Naive B cell (primary cell): Measurements from ENCODE around the gene RNF223. TPM values are rescaled to one million over a fixed set of nuclear protein-coding genes. Genes with fewer than 3 reads are reported as not detected.
"Not testable (repeated sequence)": the region's sequence is repeated elsewhere in the genome, so short reads cannot be mapped to it uniquely, and the experiment has no call there.

Experiments
- ATAC-seq, 2 donors: fragments of 150-1000 bp; cut with Tn5 transposase; 2 replicates each; pipeline ENCODE4 v1.10.0; 2021; ENCODE audit warnings: low read depth in 2 of 2, mild to moderate bottlenecking in 2 of 2, moderate library complexity in 2 of 2
- DNase-seq: peaks from one replicate; pipeline ENCODE4 v3.0.0; 2022
- H3K27ac Mint-ChIP-seq, 6 donors: one replicate each; pipeline ENCODE4 v1.8.0; 2020 to 2022; ENCODE audit warnings: mild to moderate bottlenecking in 6 of 6, mixed read lengths in 6 of 6, moderate library complexity in 5 of 6, inconsistent platforms in 2 of 6
- H3K27me3 Mint-ChIP-seq, 3 donors: one replicate each; pipeline ENCODE4 v1.8.0; 2021 to 2022; ENCODE audit warnings: mixed read lengths in 3 of 3, mild to moderate bottlenecking in 1 of 3
- H3K36me3 Mint-ChIP-seq, 2 donors: one replicate each; pipeline ENCODE4 v1.8.0; 2020 to 2022; ENCODE audit warnings: mixed read lengths in 2 of 2, inconsistent platforms in 1 of 2, mild to moderate bottlenecking in 1 of 2
- H3K4me1 Mint-ChIP-seq, 3 donors: one replicate each; pipeline ENCODE4 v1.8.0; 2020 to 2022; ENCODE audit warnings: mixed read lengths in 3 of 3, inconsistent platforms in 1 of 3, mild to moderate bottlenecking in 1 of 3, moderate library complexity in 1 of 3
- H3K4me3 Mint-ChIP-seq, 8 donors: one replicate each; pipeline ENCODE4 v1.8.0; 2020 to 2022; ENCODE audit warnings: mild to moderate bottlenecking in 8 of 8, mixed read lengths in 8 of 8, moderate library complexity in 8 of 8, inconsistent platforms in 2 of 8
- H3K9me3 Mint-ChIP-seq, 7 donors: one replicate each; pipeline ENCODE4 v1.8.0; 2020 to 2022; ENCODE audit warnings: mixed read lengths in 7 of 7, mild to moderate bottlenecking in 5 of 7, inconsistent platforms in 2 of 7, moderate library complexity in 1 of 7
- polyA plus RNA-seq, 6 donors: library from polyadenylated mRNA; unstranded; fragments of 300-500 nt; fragmentation: Illumina TruSeq; gene quantifications; one replicate each; pipeline ENCODE4 v1.2.3, GENCODE V29; 2021; ENCODE audit warnings: low read depth in 6 of 6

RNF223 gene
- polyA plus RNA-seq, 6 donors from 2014 or later: not detected

GRCh38 chr1:1034439-1034781 is 39.7 kb downstream of the RNF223 start:
- no peaks in the 10 kb centered on the region for H3K36me3 Mint-ChIP-seq
- peaks cover 27 to 43% (median 31%) of the 10 kb centered on the region in 3 donors for H3K4me1 Mint-ChIP-seq
- H3K27me3 Mint-ChIP-seq: peaks cover 4 to 53% (median 34%) of the 10 kb centered on the region in 3 donors
- ATAC-seq (no peak), DNase-seq (no peak)
- H3K9me3 Mint-ChIP-seq: no peaks in the 10 kb centered on the region
- H3K4me3 Mint-ChIP-seq: peak overlapping the region in 7 of 8 donors; percentile 56 to 80 (median 69)
- H3K27ac Mint-ChIP-seq: peak overlapping the region in 3 of 6 donors; percentile 37 to 72 (median 57)

- DNase-seq (no peak), ATAC-seq (peak in 1 of 2 donors; percentile 5)
- H3K27ac Mint-ChIP-seq: peak overlapping the region in 1 of 6 donors; percentile 57
- peaks cover 22 to 37% (median 26%) of the 10 kb centered on the region in 3 donors for H3K4me1 Mint-ChIP-seq
- no peaks in the 10 kb centered on the region for H3K36me3 Mint-ChIP-seq
- H3K4me3 Mint-ChIP-seq: peak overlapping the region in 5 of 8 donors; percentile 50 to 80 (median 68)
- no peaks in the 10 kb centered on the region for H3K9me3 Mint-ChIP-seq
- peaks cover 4 to 48% (median 28%) of the 10 kb centered on the region in 3 donors for H3K27me3 Mint-ChIP-seq
Observed at GRCh38 chr1:1033731-1034438, 40.2 kb downstream of the RNF223 start.

GRCh38 chr1:1033009-1033587 is 41.0 kb downstream of the RNF223 start:
- Mint-ChIP-seq H3K4me3 (peak overlapping the region; percentile 25 to 78 (median 76)), H3K9me3 (no peaks in the 10 kb centered on the region), H3K27ac (peak overlapping the region in 3 of 6 donors; percentile 49 to 91 (median 65)), H3K4me1 (peaks cover 14 to 29% (median 19%) of the 10 kb centered on the region in 3 donors), H3K36me3 (no peaks in the 10 kb centered on the region), H3K27me3 (peaks cover 4 to 40% (median 22%) of the 10 kb centered on the region in 3 donors)
- peak; percentile 91 for ATAC-seq
- peak; percentile 97 for DNase-seq

GRCh38 chr1:1032424-1032823 is 41.7 kb downstream of the RNF223 start:
- H3K27me3 Mint-ChIP-seq: peaks cover 4 to 35% (median 22%) of the 10 kb centered on the region in 3 donors
- peak overlapping the region in 5 of 6 donors; percentile 51 to 92 (median 87) for H3K27ac Mint-ChIP-seq
- ATAC-seq (no peak), DNase-seq (no peak)
- no peaks in the 10 kb centered on the region for H3K36me3 Mint-ChIP-seq
- no peaks in the 10 kb centered on the region for H3K9me3 Mint-ChIP-seq
- H3K4me1 Mint-ChIP-seq: peaks cover 9 to 29% (median 19%) of the 10 kb centered on the region in 3 donors
- H3K4me3 Mint-ChIP-seq: peak overlapping the region; percentile 30 to 84 (median 72)

GRCh38 chr1:1031659-1032235 is 42.4 kb downstream of the RNF223 start:
- Mint-ChIP-seq H3K36me3 (no peaks in the 10 kb centered on the region), H3K27me3 (peaks cover 4 to 30% (median 22%) of the 10 kb centered on the region in 3 donors), H3K4me3 (peak overlapping the region in 7 of 8 donors; percentile 68 to 84 (median 76)), H3K4me1 (peaks cover 9 to 29% (median 19%) of the 10 kb centered on the region in 3 donors), H3K9me3 (no peaks in the 10 kb centered on the region), H3K27ac (peak overlapping the region in 4 of 6 donors; percentile 14 to 92 (median 69))
- ATAC-seq: no peak
- no peak for DNase-seq

GRCh38 chr1:1030867-1031658 is 43.0 kb downstream of the RNF223 start:
- H3K27ac Mint-ChIP-seq, H3K36me3 Mint-ChIP-seq, ATAC-seq, H3K9me3 Mint-ChIP-seq, DNase-seq: not testable (repeated sequence)
- peaks cover 2 to 23% (median 18%) of the 10 kb centered on the region in 3 donors for H3K27me3 Mint-ChIP-seq
- H3K4me1 Mint-ChIP-seq: peaks cover 9 to 22% (median 19%) of the 10 kb centered on the region in 3 donors
- H3K4me3 Mint-ChIP-seq: peak overlapping the region in 2 of 8 donors; percentile 22 to 68

GRCh38 chr1:1027791-1028190 is 46.3 kb downstream of the RNF223 start:
- Mint-ChIP-seq H3K27ac (no peak overlapping the region), H3K9me3 (no peaks in the 10 kb centered on the region), H3K4me3 (no peak overlapping the region), H3K4me1 (peaks cover 8 to 18% (median 9%) of the 10 kb centered on the region in 3 donors), H3K27me3 (peaks cover 0 to 16% (median 14%) of the 10 kb centered on the region in 3 donors), H3K36me3 (no peaks in the 10 kb centered on the region)
- ATAC-seq (no peak), DNase-seq (no peak)

- H3K4me3 Mint-ChIP-seq: no peak overlapping the region
- no peaks in the 10 kb centered on the region for H3K9me3 Mint-ChIP-seq
- no peaks in the 10 kb centered on the region for H3K36me3 Mint-ChIP-seq
- no peak overlapping the region for H3K27ac Mint-ChIP-seq
- DNase-seq (no peak), ATAC-seq (peak; percentile 27 to 29)
- peaks cover 0 to 19% (median 10%) of the 10 kb centered on the region in 3 donors for H3K27me3 Mint-ChIP-seq
- peaks cover 3 to 15% (median 6%) of the 10 kb centered on the region in 3 donors for H3K4me1 Mint-ChIP-seq
Observed at GRCh38 chr1:1026599-1027413, 47.3 kb downstream of the RNF223 start.

- Mint-ChIP-seq H3K27ac (no peak overlapping the region), H3K4me1 (peaks cover 3 to 12% (median 6%) of the 10 kb centered on the region in 3 donors), H3K27me3 (peaks cover 0 to 20% (median 10%) of the 10 kb centered on the region in 3 donors), H3K4me3 (no peak overlapping the region), H3K36me3 (no peaks in the 10 kb centered on the region), H3K9me3 (no peaks in the 10 kb centered on the region)
- no peak for DNase-seq
- ATAC-seq: no peak
Observed at GRCh38 chr1:1025730-1026129, 48.4 kb downstream of the RNF223 start.

- H3K4me1 Mint-ChIP-seq: peaks cover 3 to 12% (median 6%) of the 10 kb centered on the region in 3 donors
- no peak for DNase-seq
- H3K36me3 Mint-ChIP-seq: no peaks in the 10 kb centered on the region
- H3K4me3 Mint-ChIP-seq: no peak overlapping the region
- no peaks in the 10 kb centered on the region for H3K9me3 Mint-ChIP-seq
- no peak for ATAC-seq
- H3K27me3 Mint-ChIP-seq: peaks cover 0 to 20% (median 10%) of the 10 kb centered on the region in 3 donors
- no peak overlapping the region for H3K27ac Mint-ChIP-seq
Observed at GRCh38 chr1:1024771-1025699, 49.1 kb downstream of the RNF223 start.

GRCh38 chr1:1024149-1024770 is 49.8 kb downstream of the RNF223 start:
- Mint-ChIP-seq H3K9me3 (no peaks in the 10 kb centered on the region), H3K27me3 (peaks cover 0 to 20% (median 10%) of the 10 kb centered on the region in 3 donors), H3K36me3 (no peaks in the 10 kb centered on the region), H3K4me3 (no peak overlapping the region), H3K27ac (no peak overlapping the region), H3K4me1 (peaks cover 3 to 12% (median 6%) of the 10 kb centered on the region in 3 donors)
- ATAC-seq (no peak), DNase-seq (no peak)
